H1 (cell line): ENCODE measurements around the gene THTPA. TPM values are rescaled to one million over a fixed set of nuclear protein-coding genes. Genes with fewer than 3 reads are reported as not detected.

ENCODE experiments used
- CTCF ChIA-PET: fragments of 300-600 bp; sonication (Branson Sonifier 250); formaldehyde crosslinking; loops from one replicate; lab custom pipeline; 2021; ENCODE audit not compliant: partially characterized antibody; lab: Charles Lee
- POLR2A ChIA-PET: fragments of 300-600 bp; sonication (Branson Sonifier 250); formaldehyde crosslinking; loops from one replicate; lab custom pipeline; 2021; ENCODE audit warnings: inconsistent platforms; ENCODE audit not compliant: partially characterized antibody; lab: Charles Lee
- DNase-seq, 2 experiments: peaks; one replicate each; pipeline versions ENCODE4 v3.0.0 to v3.0.0-alpha.2; 2010 to 2022; ENCODE audit warnings: low spot score in 2 of 2, low read depth in 1 of 2, mixed read lengths in 1 of 2
- FAIRE-seq: peaks from 2 replicates; lab custom pipeline; 2011; peaks lifted over from hg19 to GRCh38; lab: Jason Lieb, UNC
- H2AFZ ChIP-seq: 2 replicates; pipeline ENCODE4 v1.8.1; 2012; ENCODE audit warnings: low read length, inconsistent platforms
- H2AK5ac ChIP-seq: 2 replicates; pipeline ENCODE4 v1.6.1; 2013; ENCODE audit warnings: low read depth, low read length
- H2BK120ac ChIP-seq: replicated peaks from 2 replicates; pipeline ENCODE3; 2013; ENCODE audit warnings: low read depth, low read length, inconsistent platforms
- H2BK12ac ChIP-seq: 2 replicates; pipeline ENCODE4 v1.6.1; 2013; ENCODE audit warnings: low read depth, low read length
- H2BK15ac ChIP-seq: 2 replicates; pipeline ENCODE4 v1.6.1; 2013; ENCODE audit warnings: low read length
- H2BK20ac ChIP-seq: 2 replicates; pipeline ENCODE4 v1.6.1; 2013; ENCODE audit warnings: low read length
- H2BK5ac ChIP-seq: 2 replicates; pipeline ENCODE4 v1.6.1; 2013; ENCODE audit warnings: low read depth, low read length
- H3K14ac ChIP-seq: 2 replicates; pipeline ENCODE4 v1.6.1; 2013; ENCODE audit warnings: inconsistent platforms; ENCODE audit not compliant: insufficient read length
- H3K18ac ChIP-seq: 2 replicates; pipeline ENCODE4 v1.6.1; 2013; ENCODE audit warnings: low read length; ENCODE audit errors: extremely low read depth
- H3K23ac ChIP-seq: 2 replicates; pipeline ENCODE4 v1.6.1; 2013; ENCODE audit warnings: inconsistent platforms; ENCODE audit not compliant: insufficient read length
- H3K23me2 ChIP-seq: 2 replicates; pipeline ENCODE4 v1.6.1; 2013; ENCODE audit warnings: low read depth, low read length
- H3K27ac ChIP-seq: 2 replicates; pipeline ENCODE4 v1.6.1; 2011; ENCODE audit warnings: low read depth, low read length, inconsistent platforms
- H3K27me3 ChIP-seq, 4 experiments: replicated peaks in 1 of 4; 1 replicate in 1 of 4; 2 replicates in 3 of 4; pipeline versions ENCODE4 v1.6.1 to v1.8.1; 2011 to 2013; ENCODE audit warnings: low read length in 3 of 4, mild to moderate bottlenecking in 3 of 4, inconsistent platforms in 2 of 4, mixed read lengths in 2 of 4, moderate library complexity in 1 of 4; ENCODE audit not compliant: control insufficient read depth in 3 of 4, insufficient read depth in 3 of 4; ENCODE audit errors: extremely low read depth in 1 of 4
- H3K36me3 ChIP-seq, 4 experiments: 2 replicates each; pipeline versions ENCODE4 v1.6.1 to v1.8.1; 2011 to 2013; ENCODE audit warnings: mild to moderate bottlenecking in 4 of 4, low read length in 3 of 4, moderate library complexity in 2 of 4, control low read depth in 1 of 4, inconsistent platforms in 1 of 4; ENCODE audit not compliant: insufficient read depth in 4 of 4, control insufficient read depth in 2 of 4
- H3K4ac ChIP-seq: replicated peaks from 2 replicates; pipeline ENCODE3; 2013; ENCODE audit warnings: low read length, low read depth, mixed read lengths, inconsistent platforms; ENCODE audit not compliant: insufficient read length
- H3K4me1 ChIP-seq, 4 experiments: replicated peaks in 1 of 4; 1 replicate in 1 of 4; 2 replicates in 3 of 4; pipeline versions ENCODE4 v1.6.1 to v1.8.1; 2011 to 2013; ENCODE audit warnings: low read length in 3 of 4, inconsistent platforms in 2 of 4, mixed read lengths in 1 of 4; ENCODE audit not compliant: insufficient read depth in 4 of 4, control insufficient read depth in 3 of 4
- H3K4me2 ChIP-seq, 2 experiments: 2 replicates each; pipeline versions ENCODE4 v1.6.1 to v1.8.1; 2011 to 2013; ENCODE audit warnings: low read depth in 2 of 2, low read length in 2 of 2, control low read depth in 1 of 2, inconsistent platforms in 1 of 2, mild to moderate bottlenecking in 1 of 2; ENCODE audit not compliant: insufficient read depth in 1 of 2
- H3K4me3 ChIP-seq, 4 experiments: fragments of 200-600, 300-600 bp in 1 of 4; sonication (generic), shearing (Covaris generic), sonication (Bioruptor Twin) in 1 of 4; 2 replicates each; pipeline versions ENCODE4 v1.5.1 to v1.8.1; 2011 to 2016; ENCODE audit warnings: low read length in 4 of 4, low read depth in 3 of 4, control low read depth in 2 of 4, inconsistent platforms in 2 of 4, mild to moderate bottlenecking in 2 of 4, mixed read lengths in 1 of 4, moderate library complexity in 1 of 4; ENCODE audit not compliant: insufficient read depth in 2 of 4; ENCODE audit errors: extremely low read depth in 1 of 4
- H3K56ac ChIP-seq: replicated peaks from 2 replicates; pipeline ENCODE3; 2013; ENCODE audit warnings: low read depth, mild to moderate bottlenecking, mixed read lengths, low read length, inconsistent platforms; ENCODE audit not compliant: insufficient read length
- H3K79me1 ChIP-seq: 2 replicates; pipeline ENCODE4 v1.6.1; 2013; ENCODE audit warnings: low read depth, low read length, control low read depth
- H3K79me2 ChIP-seq, 2 experiments: 2 replicates each; pipeline versions ENCODE4 v1.6.1 to v1.8.1; 2012 to 2013; ENCODE audit warnings: low read length in 2 of 2, mild to moderate bottlenecking in 2 of 2, inconsistent platforms in 1 of 2; ENCODE audit not compliant: insufficient read depth in 2 of 2, control insufficient read depth in 1 of 2
- H3K9ac ChIP-seq, 4 experiments: replicated peaks in 1 of 4; 1 replicate in 1 of 4; 2 replicates in 3 of 4; pipeline versions ENCODE4 v1.6.1 to v1.8.1; 2011 to 2013; ENCODE audit warnings: low read depth in 3 of 4, low read length in 3 of 4, control low read depth in 2 of 4, mild to moderate bottlenecking in 2 of 4, moderate library complexity in 2 of 4, inconsistent platforms in 1 of 4; ENCODE audit errors: extremely low read depth in 1 of 4
- H3K9me3 ChIP-seq, 2 experiments: 2 replicates each; pipeline versions ENCODE4 v1.6.1 to v1.8.1; 2012 to 2013; ENCODE audit warnings: mild to moderate bottlenecking in 2 of 2, moderate library complexity in 2 of 2, control low read depth in 1 of 2, inconsistent platforms in 1 of 2, low read depth in 1 of 2, low read length in 1 of 2, mixed read lengths in 1 of 2; ENCODE audit not compliant: insufficient read depth in 2 of 2
- H4K20me1 ChIP-seq, 2 experiments: replicated peaks in 1 of 2; 2 replicates each; pipeline versions ENCODE3 to v1.8.1; 2011 to 2013; ENCODE audit warnings: inconsistent platforms in 2 of 2, low read length in 2 of 2, mild to moderate bottlenecking in 1 of 2; ENCODE audit not compliant: insufficient read depth in 2 of 2, control insufficient read depth in 1 of 2
- H4K5ac ChIP-seq: 2 replicates; pipeline ENCODE4 v1.6.1; 2013; ENCODE audit warnings: low read length, low read depth, mixed read lengths, inconsistent platforms; ENCODE audit not compliant: insufficient read length
- H4K8ac ChIP-seq: 2 replicates; pipeline ENCODE4 v1.8.0; 2013; ENCODE audit warnings: mild to moderate bottlenecking, moderate library complexity, low read length, inconsistent platforms; ENCODE audit not compliant: insufficient read depth; ENCODE audit errors: extremely low read depth
- H4K91ac ChIP-seq: replicated peaks from 2 replicates; pipeline ENCODE3; 2013; ENCODE audit warnings: low read length, mixed read lengths, inconsistent platforms; ENCODE audit not compliant: insufficient read length
- BACH1 ChIP-seq: IDR thresholded peaks from 2 replicates; pipeline ENCODE4 v1.6.1; 2012; ENCODE audit warnings: low read length, improper control_type of control experiment
- EP300 ChIP-seq, 2 experiments: IDR thresholded peaks; 1 replicate in 1 of 2; 2 replicates in 1 of 2; pipeline ENCODE4 v1.6.1; 2011 to 2012; ENCODE audit warnings: low read depth in 2 of 2, low read length in 2 of 2, mild to moderate bottlenecking in 2 of 2, borderline replicate concordance in 1 of 2, inconsistent platforms in 1 of 2, moderate library complexity in 1 of 2
- HDAC6 ChIP-seq: IDR thresholded peaks from one replicate; pipeline ENCODE4 v1.7.1; 2012; ENCODE audit warnings: low read depth, mild to moderate bottlenecking, inconsistent platforms, low read length, moderate library complexity
- JUN ChIP-seq: IDR thresholded peaks from 2 replicates; pipeline ENCODE4 v1.6.1; 2011; ENCODE audit warnings: low read depth, mild to moderate bottlenecking, improper control_type of control experiment, low read length
- JUND ChIP-seq: IDR thresholded peaks from 2 replicates; pipeline ENCODE4 v1.6.1; 2011; ENCODE audit warnings: mild to moderate bottlenecking, improper control_type of control experiment, low read length
- POLR2A ChIP-seq, 2 experiments: IDR thresholded peaks; 1 replicate in 1 of 2; 2 replicates in 1 of 2; pipeline ENCODE4 v1.6.1; 2011; ENCODE audit warnings: low read depth in 2 of 2, low read length in 2 of 2, mild to moderate bottlenecking in 2 of 2; ENCODE audit errors: control extremely low read depth in 1 of 2
- POLR2AphosphoS5 ChIP-seq: IDR thresholded peaks from 2 replicates; pipeline ENCODE4 v1.6.1; 2011; ENCODE audit warnings: low read depth, low read length
- POU5F1 ChIP-seq: IDR thresholded peaks from 2 replicates; pipeline ENCODE4 v1.6.1; 2011; ENCODE audit warnings: low read depth, mild to moderate bottlenecking, low read length, moderate library complexity
- SP4 ChIP-seq: IDR thresholded peaks from 2 replicates; pipeline ENCODE4 v1.6.1; 2012; ENCODE audit warnings: low read length, inconsistent platforms
- TEAD4 ChIP-seq: IDR thresholded peaks from 2 replicates; pipeline ENCODE4 v1.6.1; 2012; ENCODE audit warnings: low read depth, low read length, inconsistent platforms, mixed read lengths
- YY1 ChIP-seq: IDR thresholded peaks from 2 replicates; pipeline ENCODE4 v1.6.1; 2011; ENCODE audit warnings: low read depth, mild to moderate bottlenecking, low read length
- WGBS, 2 experiments: shearing (Covaris generic) in 1 of 2; methylation state at CpG; one replicate each; pipeline versions ENCODE4 v1.1.6 to v1.1.7; 2013 to 2015; ENCODE audit warnings: low lambda C conversion rate in 2 of 2, mixed read lengths in 2 of 2, inconsistent platforms in 1 of 2, low coverage in 1 of 2, missing lambda C conversion rate in 1 of 2; ENCODE audit not compliant: insufficient replicate concordance in 2 of 2, insufficient coverage in 1 of 2, insufficient read length in 1 of 2; ENCODE audit errors: extremely low coverage in 1 of 2, missing lambda C conversion rate in 1 of 2; 5-methylcytosine and 5-hydroxymethylcytosine counted together
- polyA plus RNA-seq, 7 experiments: library from polyadenylated mRNA; depleted of rRNA in 3 of 7; stranded (reverse) in 5 of 7; unstranded in 2 of 7; fragments of >200 nt in 5 of 7; fragments of 200-250 nt in 2 of 7; gene quantifications; 1 replicate in 5 of 7; 2 replicates in 1 of 7; 4 replicates in 1 of 7; pipeline versions ENCODE4 v1.2.1 to v1.2.3, GENCODE V29; 2011 to 2013; ENCODE audit warnings: missing spikeins in 2 of 7, mixed read lengths in 2 of 7
- total RNA-seq: library from RNA; stranded (reverse); fragmentation: NEBNext Ultra II Directional; extraction: Animal tissue kit (Norgen Biotek cat#: 25700); gene quantifications from 2 replicates; pipeline ENCODE4 v1.2.1, GENCODE V29; 2021
- TF ChIP-seq, protein P1 (sequence below): IDR thresholded peaks from 2 replicates; pipeline ENCODE4 v1.6.1; 2011; ENCODE audit warnings: low read depth, mild to moderate bottlenecking, low read length; ENCODE audit not compliant: insufficient read depth
- TF ChIP-seq, protein P2 (sequence below): IDR thresholded peaks from 2 replicates; pipeline ENCODE4 v1.6.1; 2012; ENCODE audit warnings: inconsistent platforms

Gene THTPA
- total and polyA plus RNA-seq, 2 of the 8 experiments (the other 6 are each of a cell fraction or from before 2014, with no cell fraction given): 16.6 to 19.0 TPM

DNA sequence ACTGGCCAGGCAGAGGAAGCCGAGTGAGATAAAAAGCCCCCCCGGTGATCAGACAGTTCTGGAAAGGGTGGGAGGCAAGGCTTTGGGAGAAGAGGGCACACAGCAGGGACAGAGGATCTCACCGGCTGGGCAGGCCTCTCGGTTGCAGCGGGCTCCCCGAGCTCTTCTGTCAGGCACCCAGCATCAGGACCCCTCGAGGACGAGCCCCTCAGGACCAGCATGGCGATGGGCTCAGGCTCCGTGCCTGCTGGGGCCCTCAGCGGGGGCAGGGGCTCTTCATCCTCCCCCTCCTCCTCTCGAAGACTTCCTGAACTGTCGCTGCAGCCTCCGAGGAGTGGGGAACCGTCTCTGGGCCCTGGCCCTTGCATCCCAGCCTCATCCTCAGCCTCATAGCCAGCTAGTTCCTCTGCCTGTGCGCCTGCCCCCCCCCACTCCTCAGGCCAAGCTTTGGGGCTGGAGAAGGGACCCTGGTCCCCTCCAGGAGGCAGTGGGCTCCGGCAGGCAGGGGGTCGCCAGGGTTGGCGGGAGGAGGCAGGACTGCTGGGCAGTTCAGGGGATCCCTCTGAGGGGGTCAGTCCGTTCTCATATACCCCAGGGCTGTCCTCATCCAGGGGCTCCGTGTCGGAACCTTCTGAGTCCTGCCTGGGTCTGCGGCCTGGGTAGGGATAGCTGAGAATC lies 14.9 kb downstream of the THTPA start:
- Histone ChIP-seq H2AK5ac (no peak overlapping the region), H3K23ac (no peak overlapping the region), H4K91ac (no peak overlapping the region), H3K14ac (no peak overlapping the region), H3K4ac (no peak overlapping the region), H3K4me2 (no peak overlapping the region), H3K4me3 (no peak overlapping the region), H3K27ac (no peak overlapping the region), H3K36me3 (peaks cover 0 to 8% (median 0%) of the 10 kb centered on the region in 4 experiments; a peak in 1 of 8 replicates), H3K18ac (no peak overlapping the region), H3K9ac (no peak overlapping the region), H3K4me1 (peaks cover 8 to 27% (median 11%) of the 10 kb centered on the region in 4 experiments), H2BK12ac (no peak overlapping the region), H4K5ac (no peak overlapping the region), H3K79me1 (no peaks in the 10 kb centered on the region), H2BK15ac (no peak overlapping the region), H4K20me1 (peaks cover 7 to 12% of the 10 kb centered on the region in 2 experiments), H4K8ac (no peak overlapping the region; the same call in 1 of the 2 replicates), H3K23me2 (peaks cover 16% of the 10 kb centered on the region; the same call in 1 of the 2 replicates), H3K56ac (no peak overlapping the region), H2AFZ (no peak overlapping the region), H3K79me2 (no peaks in the 10 kb centered on the region), H2BK5ac (no peak overlapping the region), H3K27me3 (peaks cover 5 to 13% (median 10%) of the 10 kb centered on the region in 4 experiments), H3K9me3 (no peaks in the 10 kb centered on the region), H2BK120ac (no peak overlapping the region), H2BK20ac (no peak overlapping the region)
- ChIA-PET CTCF (interaction anchor here (1.1 to 70.5 kb wide), 5 partner anchors 10 to 383 kb away, joined by 3 to 2092 read pairs (median 4); partner anchors contain the start of genes DHRS4 and NGDN), POLR2A (interaction anchor here (1.1 to 52.7 kb wide), 4 partner anchors 12 to 123 kb away, joined by 3 to 1523 read pairs (median 4); partner anchors contain the start of gene ZFHX2)
- WGBS, 2 experiments: 90% methylated on average over 22 of the region's 23 CpGs; no CpG with 5 or more reads in 1 of the 2 experiments
- no peak for DNase-seq
- no peak for FAIRE-seq
- no peak for TF ChIP-seq POU5F1
- no peak for TF ChIP-seq HDAC6
- TF ChIP-seq POLR2A (IDR thresholded peaks at IDR 0.05; ENCODE audit: control extremely low read depth in 1 of 2, low read depth in 2 of 2, low read length in 2 of 2): no peak
- TF ChIP-seq JUN: no peak
- no peak for TF ChIP-seq JUND
- TF ChIP-seq YY1: no peak
- no peak for TF ChIP-seq EP300 (IDR thresholded peaks at IDR 0.05; ENCODE audit: borderline replicate concordance in 1 of 2, low read depth in 2 of 2, low read length in 2 of 2)
- TF ChIP-seq, protein P1, sequence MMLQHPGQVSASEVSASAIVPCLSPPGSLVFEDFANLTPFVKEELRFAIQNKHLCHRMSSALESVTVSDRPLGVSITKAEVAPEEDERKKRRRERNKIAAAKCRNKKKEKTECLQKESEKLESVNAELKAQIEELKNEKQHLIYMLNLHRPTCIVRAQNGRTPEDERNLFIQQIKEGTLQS: no peak
- TF ChIP-seq TEAD4: no peak
- no peak for TF ChIP-seq BACH1
- no peak for TF ChIP-seq SP4
- TF ChIP-seq POLR2AphosphoS5: no peak
- TF ChIP-seq, protein P2, sequence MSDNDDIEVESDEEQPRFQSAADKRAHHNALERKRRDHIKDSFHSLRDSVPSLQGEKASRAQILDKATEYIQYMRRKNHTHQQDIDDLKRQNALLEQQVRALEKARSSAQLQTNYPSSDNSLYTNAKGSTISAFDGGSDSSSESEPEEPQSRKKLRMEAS: no peak
